Psoas muscle (tissue), 8 donors: Measurements from ENCODE around the gene AP4E1. TPM values are rescaled to one million over a fixed set of nuclear protein-coding genes. Genes with fewer than 3 reads are reported as not detected.

Experiments
- ATAC-seq, 4 donors: fragments of 200-7000 bp; cut with Tn5 transposase; one replicate each; pipeline ENCODE4 v1.9.1; 2020; ENCODE audit warnings: moderate library complexity in 3 of 4, mild to moderate bottlenecking in 2 of 4
- DNase-seq, 2 donors: peaks; one replicate each; pipeline ENCODE4 v3.0.0-alpha.2; 2020
- H3K27ac ChIP-seq: fragments of 200-600 bp; one replicate; pipeline ENCODE4 v1.8.0; 2022
- H3K27me3 ChIP-seq, 3 donors: fragments of 200-600 bp in 1 of 3; one replicate each; pipeline versions ENCODE4 v1.6.1 to v1.8.0; 2013 to 2022; ENCODE audit warnings: low read length in 2 of 3, mild to moderate bottlenecking in 2 of 3, moderate library complexity in 1 of 3; ENCODE audit not compliant: insufficient read depth in 3 of 3
- H3K36me3 ChIP-seq, 2 donors: fragments of 200-600 bp in 1 of 2; one replicate each; pipeline versions ENCODE4 v1.6.1 to v1.8.0; 2013 to 2022; ENCODE audit warnings: low read depth in 1 of 2, mild to moderate bottlenecking in 1 of 2, moderate library complexity in 1 of 2; ENCODE audit not compliant: insufficient read depth in 1 of 2
- H3K4me1 ChIP-seq: fragments of 200-600 bp; one replicate; pipeline ENCODE4 v1.8.0; 2022
- H3K4me3 ChIP-seq: fragments of 200-600 bp; one replicate; pipeline ENCODE4 v1.8.0; 2022; ENCODE audit warnings: mild to moderate bottlenecking
- H3K9me3 ChIP-seq: fragments of 200-600 bp; one replicate; pipeline ENCODE4 v1.8.0; 2022
- CTCF ChIP-seq: fragments of 200-600 bp; IDR thresholded peaks from one replicate; pipeline ENCODE4 v1.8.0; 2022; ENCODE audit warnings: antibody characterized with exemption
- WGBS, 3 donors: extraction: QIAGEN DNeasy Blood & Tissue Kit; methylation state at CpG; one replicate each; pipeline versions ENCODE4 v1.1.6 to v1.1.7; 2013; 5-methylcytosine and 5-hydroxymethylcytosine counted together
- intact Hi-C, 2 donors: fragments of 100-400 bp; cut with DNase I; formaldehyde crosslinking; loops; one replicate each; pipeline versions ENCODE4 v1.11.0 to v1.14.2; 2022
- polyA plus RNA-seq, 3 donors: library from polyadenylated mRNA; stranded (reverse); fragments of 200-250 nt; gene quantifications; one replicate each; pipeline ENCODE4 v1.2.3, GENCODE V29; 2013
- total RNA-seq, 4 donors: library from RNA; stranded (reverse); fragmentation: NEBNext Ultra II Directional in 2 of 4; extraction: Animal tissue kit (Norgen Biotek cat#: 25700) in 2 of 4; gene quantifications; one replicate each; pipeline versions ENCODE4 v1.2.1 to v1.2.4, GENCODE V29; 2021 to 2023
- donor health status: healthy with polysubstance abuse.
- donor health status: DM: no; HTN: no; CAD: no; lungs with moderate emphysema.
- donor health status: Bipolar disorder and iron deficiency.
- donor health status: healthy.
- donor health status: DM: yes; HTN: yes; CAD: no.
- donor health status: DM: no; HTN: no; CAD: no.
- donor health status: DM: no; HTN: no; CAD: no.
- donor health status: DM: yes; HTN: yes; CAD: no.

AP4E1 gene
- total and polyA plus RNA-seq, 7 donors: 4.4 to 16.6 (median 11.9) TPM

GRCh38 chr15:50971542-50971941 is 63.1 kb downstream of the AP4E1 start:
- intact Hi-C loops: no loop called here
- no peak for DNase-seq
- no peak overlapping the region for H3K27ac ChIP-seq
- no peaks in the 10 kb centered on the region for H3K4me1 ChIP-seq
- no peaks in the 10 kb centered on the region for H3K27me3 ChIP-seq
- H3K36me3 ChIP-seq: peaks cover 0 to 33% of the 10 kb centered on the region in 2 donors
- no peak for TF ChIP-seq CTCF
- ATAC-seq: no peak
- peaks cover 19% of the 10 kb centered on the region for H3K9me3 ChIP-seq
- no peak overlapping the region for H3K4me3 ChIP-seq

- peaks cover 19% of the 10 kb centered on the region for H3K9me3 ChIP-seq
- WGBS, 3 donors: 83 to 98% (median 85%) methylated on average over 4 of the region's 4 CpGs
Observed at GRCh38 chr15:50973605-50974004, 65.1 kb downstream of the AP4E1 start.

GRCh38 chr15:50977162-50977561 is 68.7 kb downstream of the AP4E1 start:
- TF ChIP-seq CTCF: no peak
- 19 to 23% (median 20%) methylated on average over 2 of the region's 2 CpGs for WGBS, 3 donors
- no peaks in the 10 kb centered on the region for H3K9me3 ChIP-seq
- DNase-seq (no peak), ATAC-seq (no peak)
- no peaks in the 10 kb centered on the region for H3K27me3 ChIP-seq
- H3K27ac ChIP-seq: no peak overlapping the region
- H3K36me3 ChIP-seq: peaks cover 0 to 13% of the 10 kb centered on the region in 2 donors
- intact Hi-C loops: no loop called here
- peaks cover 9% of the 10 kb centered on the region for H3K4me1 ChIP-seq
- no peak overlapping the region for H3K4me3 ChIP-seq

More at GRCh38 chr15:50973605-50974004, 65.1 kb downstream of the AP4E1 start:
- Histone ChIP-seq H3K4me3 (no peak overlapping the region), H3K36me3 (peaks cover 0 to 27% of the 10 kb centered on the region in 2 donors), H3K27ac (no peak overlapping the region), H3K4me1 (peaks cover 9% of the 10 kb centered on the region), H3K27me3 (no peaks in the 10 kb centered on the region)
- intact Hi-C loops: no loop called here
- DNase-seq (no peak), ATAC-seq (no peak)
- no peak for TF ChIP-seq CTCF

- peaks cover 9% of the 10 kb centered on the region for H3K4me1 ChIP-seq
- H3K36me3 ChIP-seq: peaks cover 0 to 14% of the 10 kb centered on the region in 2 donors
- H3K4me3 ChIP-seq: no peak overlapping the region
- DNase-seq (no peak), ATAC-seq (no peak)
- intact Hi-C loops: no loop called here
- no peak overlapping the region for H3K27ac ChIP-seq
- no peaks in the 10 kb centered on the region for H3K9me3 ChIP-seq
- TF ChIP-seq CTCF: no peak
- no peaks in the 10 kb centered on the region for H3K27me3 ChIP-seq
- 91 to 98% (median 94%) methylated on average over 4 of the region's 4 CpGs for WGBS, 3 donors
Observed at GRCh38 chr15:50978580-50978979, 70.1 kb downstream of the AP4E1 start.

GRCh38 chr15:50979041-50979440 is 70.6 kb downstream of the AP4E1 start:
- intact Hi-C loops: no loop called here
- ATAC-seq: peak in 1 of 4 donors; percentile 23

More at GRCh38 chr15:50979041-50979440, 70.6 kb downstream of the AP4E1 start:
- DNase-seq: no peak
- 51 to 77% (median 63%) methylated on average over 1 of the region's 1 CpG for WGBS, 3 donors
- Histone ChIP-seq H3K4me1 (peaks cover 9% of the 10 kb centered on the region), H3K27me3 (no peaks in the 10 kb centered on the region), H3K27ac (no peak overlapping the region), H3K9me3 (no peaks in the 10 kb centered on the region), H3K36me3 (peaks cover 0 to 14% of the 10 kb centered on the region in 2 donors), H3K4me3 (no peak overlapping the region)
- TF ChIP-seq CTCF: no peak
